ENCODE results near the gene RPS19BP1.

DNA sequence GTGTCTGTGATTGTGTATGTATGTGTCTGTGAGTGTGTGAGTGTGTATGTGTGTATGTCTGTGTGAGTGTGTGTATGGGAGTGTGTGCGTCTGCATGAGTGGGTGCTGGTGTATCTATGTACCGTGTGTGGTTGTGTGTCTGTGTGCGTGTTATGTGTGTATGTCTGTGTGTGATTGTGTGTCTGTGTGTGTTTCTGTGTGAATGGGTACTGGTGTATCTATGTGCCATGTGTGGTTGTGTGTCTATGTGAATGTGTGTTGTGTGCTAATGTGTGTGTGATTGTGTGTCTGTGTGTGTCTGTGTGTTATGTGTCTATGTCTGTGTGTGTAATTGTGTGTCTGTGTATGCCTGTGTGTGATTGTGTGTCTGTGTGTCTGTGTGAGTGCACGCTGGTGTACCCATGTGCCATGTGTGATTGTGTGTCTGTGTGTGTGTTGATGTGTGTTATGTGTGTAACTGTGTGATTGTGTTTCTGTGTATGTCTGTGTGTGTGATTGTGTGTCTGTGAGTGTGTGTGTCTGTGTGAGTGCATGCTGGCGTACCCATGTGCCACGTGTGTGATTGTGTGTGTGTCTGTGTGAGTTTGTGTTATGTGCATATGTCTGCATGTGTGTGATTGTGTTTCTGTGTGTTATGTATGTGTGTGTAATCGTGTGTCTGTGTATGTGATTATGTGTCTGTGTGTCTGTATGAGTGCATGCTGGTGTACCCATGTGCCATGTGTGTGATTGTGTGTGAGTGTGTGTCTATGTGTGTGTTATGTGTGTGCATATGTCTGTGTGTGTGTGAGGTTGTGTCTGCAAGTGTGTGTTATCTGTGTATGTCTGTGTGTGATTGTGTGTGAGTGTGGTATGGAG is 31.3 kb upstream of the RPS19BP1 start:
- TF ChIP-seq, protein P1, sequence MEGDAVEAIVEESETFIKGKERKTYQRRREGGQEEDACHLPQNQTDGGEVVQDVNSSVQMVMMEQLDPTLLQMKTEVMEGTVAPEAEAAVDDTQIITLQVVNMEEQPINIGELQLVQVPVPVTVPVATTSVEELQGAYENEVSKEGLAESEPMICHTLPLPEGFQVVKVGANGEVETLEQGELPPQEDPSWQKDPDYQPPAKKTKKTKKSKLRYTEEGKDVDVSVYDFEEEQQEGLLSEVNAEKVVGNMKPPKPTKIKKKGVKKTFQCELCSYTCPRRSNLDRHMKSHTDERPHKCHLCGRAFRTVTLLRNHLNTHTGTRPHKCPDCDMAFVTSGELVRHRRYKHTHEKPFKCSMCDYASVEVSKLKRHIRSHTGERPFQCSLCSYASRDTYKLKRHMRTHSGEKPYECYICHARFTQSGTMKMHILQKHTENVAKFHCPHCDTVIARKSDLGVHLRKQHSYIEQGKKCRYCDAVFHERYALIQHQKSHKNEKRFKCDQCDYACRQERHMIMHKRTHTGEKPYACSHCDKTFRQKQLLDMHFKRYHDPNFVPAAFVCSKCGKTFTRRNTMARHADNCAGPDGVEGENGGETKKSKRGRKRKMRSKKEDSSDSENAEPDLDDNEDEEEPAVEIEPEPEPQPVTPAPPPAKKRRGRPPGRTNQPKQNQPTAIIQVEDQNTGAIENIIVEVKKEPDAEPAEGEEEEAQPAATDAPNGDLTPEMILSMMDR (IDR thresholded peaks at IDR 0.05) = no peak
- no peak for TF ChIP-seq EP300 (IDR thresholded peaks at IDR 0.05)
- no peak for TF ChIP-seq SMC3 (IDR thresholded peaks at IDR 0.05)
- TF ChIP-seq RARB (CRISPR knock-in tag; IDR thresholded peaks at IDR 0.05) = no peak
